Kidney epithelial cell (primary cell): ENCODE results near the gene PHLDB3. TPM values are rescaled to one million over a fixed set of nuclear protein-coding genes. Genes with fewer than 3 reads are reported as not detected.
"Not testable (repeated sequence)": the region's sequence is repeated elsewhere in the genome, so short reads cannot be mapped to it uniquely, and the experiment has no call there.

ENCODE experiments used
- DNase-seq: peaks from one replicate; pipeline ENCODE4 v3.0.0-alpha.2; 2010; ENCODE audit warnings: low read depth
- H3K27me3 ChIP-seq: 2 replicates; pipeline ENCODE4 v1.6.0; 2011; ENCODE audit warnings: low read length; ENCODE audit not compliant: control insufficient read depth, insufficient read depth
- H3K36me3 ChIP-seq: 2 replicates; pipeline ENCODE4 v1.5.1; 2011; ENCODE audit warnings: low read length; ENCODE audit not compliant: control insufficient read depth, insufficient read depth
- H3K4me3 ChIP-seq: 2 replicates; pipeline ENCODE4 v1.5.1; 2011; ENCODE audit warnings: low read depth, mild to moderate bottlenecking, control low read depth, low read length
- total RNA-seq: library from RNA; depleted of rRNA; stranded (reverse); fragments of >200 nt; gene quantifications from 2 replicates; pipeline ENCODE4 v1.2.3, GENCODE V29; 2015
- TF ChIP-seq, protein P1 (sequence below): IDR thresholded peaks from 2 replicates; pipeline ENCODE4 v1.5.1; 2011; ENCODE audit warnings: mild to moderate bottlenecking, moderate library complexity, low read length, control low read depth, inconsistent platforms; ENCODE audit not compliant: insufficient read depth, poor library complexity, severe bottlenecking

Gene PHLDB3
- total RNA-seq, 1 donor from 2014 or later = 15.8 TPM

DNA sequence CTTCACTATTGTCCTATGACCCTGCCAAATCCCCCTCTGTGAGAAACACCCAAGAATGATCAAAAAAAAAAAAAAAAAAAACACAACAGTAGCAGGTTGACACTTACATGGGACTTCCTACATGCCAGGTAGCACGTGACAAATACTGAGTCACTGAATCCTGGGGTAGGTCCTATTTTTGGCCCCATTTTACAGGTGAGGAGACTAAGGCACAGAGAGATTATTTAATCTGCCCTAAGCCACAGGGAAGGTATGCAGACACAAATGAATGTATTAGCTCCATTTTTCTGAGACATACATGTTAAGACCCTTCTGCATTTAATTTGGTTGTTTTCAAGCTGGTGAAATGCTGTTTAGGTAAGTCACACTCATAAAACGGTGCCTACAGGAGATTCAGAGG lies 44.2 kb upstream of the PHLDB3 start:
- TF ChIP-seq, protein P1, sequence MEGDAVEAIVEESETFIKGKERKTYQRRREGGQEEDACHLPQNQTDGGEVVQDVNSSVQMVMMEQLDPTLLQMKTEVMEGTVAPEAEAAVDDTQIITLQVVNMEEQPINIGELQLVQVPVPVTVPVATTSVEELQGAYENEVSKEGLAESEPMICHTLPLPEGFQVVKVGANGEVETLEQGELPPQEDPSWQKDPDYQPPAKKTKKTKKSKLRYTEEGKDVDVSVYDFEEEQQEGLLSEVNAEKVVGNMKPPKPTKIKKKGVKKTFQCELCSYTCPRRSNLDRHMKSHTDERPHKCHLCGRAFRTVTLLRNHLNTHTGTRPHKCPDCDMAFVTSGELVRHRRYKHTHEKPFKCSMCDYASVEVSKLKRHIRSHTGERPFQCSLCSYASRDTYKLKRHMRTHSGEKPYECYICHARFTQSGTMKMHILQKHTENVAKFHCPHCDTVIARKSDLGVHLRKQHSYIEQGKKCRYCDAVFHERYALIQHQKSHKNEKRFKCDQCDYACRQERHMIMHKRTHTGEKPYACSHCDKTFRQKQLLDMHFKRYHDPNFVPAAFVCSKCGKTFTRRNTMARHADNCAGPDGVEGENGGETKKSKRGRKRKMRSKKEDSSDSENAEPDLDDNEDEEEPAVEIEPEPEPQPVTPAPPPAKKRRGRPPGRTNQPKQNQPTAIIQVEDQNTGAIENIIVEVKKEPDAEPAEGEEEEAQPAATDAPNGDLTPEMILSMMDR = no peak
- H3K27me3 ChIP-seq = no peaks in the 10 kb centered on the region
- DNase-seq = no peak
- peaks cover 2% of the 10 kb centered on the region for H3K36me3 ChIP-seq
- no peak overlapping the region for H3K4me3 ChIP-seq

- DNase-seq, H3K27me3 ChIP-seq, H3K4me3 ChIP-seq, H3K36me3 ChIP-seq: not testable (repeated sequence)
Measured at GRCh38 chr19:43547926-43548325, 43.4 kb upstream of the PHLDB3 start.

DNA sequence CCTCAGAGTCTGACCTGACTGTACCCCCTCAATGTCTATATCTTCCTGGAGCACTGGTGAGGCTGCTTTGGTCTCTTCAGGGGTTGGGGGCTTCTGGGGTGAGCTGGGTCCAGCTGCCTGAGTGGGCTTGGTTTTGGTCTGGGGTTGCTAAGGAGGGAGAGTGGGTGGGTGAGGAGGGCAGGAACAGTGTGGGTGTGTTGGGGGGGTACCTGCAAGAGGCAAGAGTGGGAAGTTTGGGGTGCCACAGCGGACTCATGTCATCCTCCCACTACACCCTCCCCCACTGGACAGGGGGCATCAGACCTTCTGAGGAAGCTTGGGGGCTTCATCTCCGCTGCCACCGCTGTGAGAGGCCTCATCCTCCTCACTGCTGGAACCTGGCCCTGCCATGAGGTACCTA lies 42.0 kb upstream of the PHLDB3 start:
- Histone ChIP-seq H3K27me3 (no peaks in the 10 kb centered on the region), H3K36me3 (peaks cover 2% of the 10 kb centered on the region), H3K4me3 (no peak overlapping the region)
- DNase-seq = no peak
- TF ChIP-seq, protein P1 = no peak

- TF ChIP-seq, protein P1 = no peak
- no peak for DNase-seq
- Histone ChIP-seq H3K27me3 (no peaks in the 10 kb centered on the region), H3K4me3 (no peak overlapping the region), H3K36me3 (peaks cover 2% of the 10 kb centered on the region)
Measured at GRCh38 chr19:43545981-43546380, 41.4 kb upstream of the PHLDB3 start.

- peaks cover 2% of the 10 kb centered on the region for H3K36me3 ChIP-seq
- no peaks in the 10 kb centered on the region for H3K27me3 ChIP-seq
- TF ChIP-seq, protein P1 = no peak
- H3K4me3 ChIP-seq = no peak overlapping the region
- DNase-seq = no peak
Measured at GRCh38 chr19:43545276-43545675, 40.7 kb upstream of the PHLDB3 start.

- H3K36me3 ChIP-seq = peaks cover 3% of the 10 kb centered on the region
- H3K4me3 ChIP-seq = no peak overlapping the region
- TF ChIP-seq, protein P1 = no peak
- no peaks in the 10 kb centered on the region for H3K27me3 ChIP-seq
- no peak for DNase-seq
Measured at GRCh38 chr19:43544077-43544476, 39.5 kb upstream of the PHLDB3 start.
